Retinal pigment epithelial cell (primary cell): ENCODE measurements around the gene TATDN2.

Source experiments
- DNase-seq: peaks from one replicate; pipeline ENCODE4 v3.0.0-alpha.2; 2010; ENCODE audit warnings: low read depth
- H3K4me3 ChIP-seq: 2 replicates; pipeline ENCODE4 v1.5.1; 2011; ENCODE audit warnings: mild to moderate bottlenecking, low read length, control low read depth, moderate library complexity
- CTCF ChIP-seq: conservative IDR thresholded peaks from 2 replicates; pipeline ENCODE4 v1.5.1; 2011; ENCODE audit warnings: low read depth, low read length, control low read depth, inconsistent platforms

Gene TATDN2

GRCh38 chr3:10310578-10310977 is 62.3 kb downstream of the TATDN2 start:
- H3K4me3 ChIP-seq, result no peak overlapping the region
- no peak for DNase-seq
- TF ChIP-seq CTCF, result no peak

- DNase-seq, result no peak
- TF ChIP-seq CTCF, result no peak
- no peak overlapping the region for H3K4me3 ChIP-seq
Measured at GRCh38 chr3:10311710-10312109, 63.5 kb downstream of the TATDN2 start.

- no peak for TF ChIP-seq CTCF
- DNase-seq, result no peak
- H3K4me3 ChIP-seq, result no peak overlapping the region
Measured at GRCh38 chr3:10312391-10312790, 64.1 kb downstream of the TATDN2 start.

- no peak overlapping the region for H3K4me3 ChIP-seq
- no peak for TF ChIP-seq CTCF
- no peak for DNase-seq
Measured at GRCh38 chr3:10312861-10313260, 64.6 kb downstream of the TATDN2 start.

GRCh38 chr3:10315101-10315500 is 66.8 kb downstream of the TATDN2 start:
- no peak for TF ChIP-seq CTCF
- DNase-seq, result no peak
- H3K4me3 ChIP-seq, result no peak overlapping the region

GRCh38 chr3:10315771-10316344 is 67.6 kb downstream of the TATDN2 start:
- DNase-seq, result no peak
- no peak for TF ChIP-seq CTCF
- no peak overlapping the region for H3K4me3 ChIP-seq

GRCh38 chr3:10317311-10317960 is 69.2 kb downstream of the TATDN2 start:
- H3K4me3 ChIP-seq, result no peak overlapping the region
- no peak for TF ChIP-seq CTCF
- no peak for DNase-seq
